GM19468 (cell line): Measurements from ENCODE around the gene SBF2.
"Not testable (repeated sequence)": the region's sequence is repeated elsewhere in the genome, so short reads cannot be mapped to it uniquely, and the experiment has no call there.

ENCODE experiments used
- ATAC-seq: cut with Tn5 transposase; IDR thresholded peaks from one replicate; pipeline ENCODE4 v1.9.1; 2021; ENCODE audit warnings: mild to moderate bottlenecking, moderate library complexity, moderate number of reproducible peaks; ENCODE audit not compliant: unreplicated experiment; ENCODE audit errors: extremely low read depth

Gene SBF2

GRCh38 chr11:9932843-9933242 is 361.2 kb downstream of the SBF2 start:
- ATAC-seq = not testable (repeated sequence)

- ATAC-seq = not testable (repeated sequence)
Observed at GRCh38 chr11:9930562-9931331, 363.3 kb downstream of the SBF2 start.

- ATAC-seq = no peak
Observed at GRCh38 chr11:9927670-9928069, 366.3 kb downstream of the SBF2 start.

- no peak for ATAC-seq
Observed at GRCh38 chr11:9923280-9923679, 370.7 kb downstream of the SBF2 start.

GRCh38 chr11:9922806-9923205 is 371.2 kb downstream of the SBF2 start:
- no peak for ATAC-seq

- no peak for ATAC-seq
Observed at GRCh38 chr11:9916480-9916879, 377.5 kb downstream of the SBF2 start.

GRCh38 chr11:9914064-9914463 is 380.0 kb downstream of the SBF2 start:
- ATAC-seq = no peak

- ATAC-seq = no peak
Observed at GRCh38 chr11:9905960-9906791, 387.8 kb downstream of the SBF2 start.

GRCh38 chr11:9905501-9905951 is 388.5 kb downstream of the SBF2 start:
- ATAC-seq = no peak

GRCh38 chr11:9903579-9903978 is 390.4 kb downstream of the SBF2 start:
- ATAC-seq = no peak

- ATAC-seq = no peak
Observed at GRCh38 chr11:9901943-9902342, 392.1 kb downstream of the SBF2 start.

- ATAC-seq = not testable (repeated sequence)
Observed at GRCh38 chr11:9900253-9900652, 393.8 kb downstream of the SBF2 start.

GRCh38 chr11:9899676-9900075 is 394.3 kb downstream of the SBF2 start:
- no peak for ATAC-seq

- ATAC-seq = no peak
Observed at GRCh38 chr11:9896902-9897301, 397.1 kb downstream of the SBF2 start.

GRCh38 chr11:9895006-9895405 is 399.0 kb downstream of the SBF2 start:
- no peak for ATAC-seq

- no peak for ATAC-seq
Observed at GRCh38 chr11:9893474-9893873, 400.5 kb downstream of the SBF2 start.

GRCh38 chr11:9888938-9889337 is 405.1 kb downstream of the SBF2 start:
- ATAC-seq = no peak

GRCh38 chr11:9887472-9887871 is 406.5 kb downstream of the SBF2 start:
- ATAC-seq = no peak

GRCh38 chr11:9886595-9886994 is 407.4 kb downstream of the SBF2 start:
- ATAC-seq = no peak

GRCh38 chr11:9884601-9885000 is 409.4 kb downstream of the SBF2 start:
- no peak for ATAC-seq

- no peak for ATAC-seq
Observed at GRCh38 chr11:9880657-9881056, 413.4 kb downstream of the SBF2 start.
